SU-DHL-6 (cell line): ENCODE results near the gene SATL1.

Experiments
- EZH2phosphoT487 ChIP-seq: fragments of 200-600 bp; sonication (generic), shearing (Covaris generic); conservative IDR thresholded peaks from 2 replicates; pipeline ENCODE4 v1.6.1; 2018; ENCODE audit warnings: mild to moderate bottlenecking, antibody characterized with exemption, low read length, moderate library complexity, mixed read lengths
- TF ChIP-seq, protein P1 (sequence below): fragments of 200-600 bp; sonication (generic); IDR thresholded peaks from one replicate; pipeline ENCODE4 v1.5.1; 2017; ENCODE audit warnings: antibody characterized with exemption, mild to moderate bottlenecking, low read length, moderate library complexity; ENCODE audit not compliant: insufficient read depth, poor library complexity, severe bottlenecking

DNA sequence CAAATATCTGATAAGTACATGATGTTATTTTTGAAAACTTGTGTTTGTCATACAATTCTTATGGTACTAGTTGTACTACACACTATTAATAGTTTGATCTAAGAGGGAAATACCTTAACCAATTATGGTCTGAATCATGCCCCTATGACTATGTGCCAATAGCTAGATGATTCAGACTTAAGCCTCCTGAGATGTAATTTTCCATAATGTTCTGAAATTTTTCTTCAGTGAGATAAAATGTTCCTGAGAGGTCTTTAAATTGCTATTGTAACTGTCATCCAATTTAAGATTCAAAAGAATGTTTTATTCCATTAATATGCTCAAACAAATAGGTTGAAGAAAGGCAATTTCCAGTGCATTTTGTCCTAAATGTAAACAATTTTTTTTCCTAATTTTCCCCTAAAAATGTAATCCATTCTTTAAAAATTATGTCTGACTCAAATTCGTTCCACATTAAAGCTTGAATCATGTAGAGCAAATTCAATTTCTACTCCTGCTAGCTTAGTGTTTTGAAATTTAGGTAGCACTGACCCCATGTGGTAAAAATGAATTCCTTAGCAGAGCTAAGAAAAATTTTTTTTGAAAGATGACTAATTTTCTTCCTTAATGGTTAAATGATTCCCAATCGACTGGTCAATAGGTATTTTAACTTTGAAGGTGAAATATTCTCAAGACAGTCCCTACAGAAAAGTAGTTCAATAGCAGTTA is 190.8 kb downstream of the SATL1 start:
- TF ChIP-seq, protein P1, sequence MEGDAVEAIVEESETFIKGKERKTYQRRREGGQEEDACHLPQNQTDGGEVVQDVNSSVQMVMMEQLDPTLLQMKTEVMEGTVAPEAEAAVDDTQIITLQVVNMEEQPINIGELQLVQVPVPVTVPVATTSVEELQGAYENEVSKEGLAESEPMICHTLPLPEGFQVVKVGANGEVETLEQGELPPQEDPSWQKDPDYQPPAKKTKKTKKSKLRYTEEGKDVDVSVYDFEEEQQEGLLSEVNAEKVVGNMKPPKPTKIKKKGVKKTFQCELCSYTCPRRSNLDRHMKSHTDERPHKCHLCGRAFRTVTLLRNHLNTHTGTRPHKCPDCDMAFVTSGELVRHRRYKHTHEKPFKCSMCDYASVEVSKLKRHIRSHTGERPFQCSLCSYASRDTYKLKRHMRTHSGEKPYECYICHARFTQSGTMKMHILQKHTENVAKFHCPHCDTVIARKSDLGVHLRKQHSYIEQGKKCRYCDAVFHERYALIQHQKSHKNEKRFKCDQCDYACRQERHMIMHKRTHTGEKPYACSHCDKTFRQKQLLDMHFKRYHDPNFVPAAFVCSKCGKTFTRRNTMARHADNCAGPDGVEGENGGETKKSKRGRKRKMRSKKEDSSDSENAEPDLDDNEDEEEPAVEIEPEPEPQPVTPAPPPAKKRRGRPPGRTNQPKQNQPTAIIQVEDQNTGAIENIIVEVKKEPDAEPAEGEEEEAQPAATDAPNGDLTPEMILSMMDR, result peak; percentile 22
- no peak for TF ChIP-seq EZH2phosphoT487
